GM12878 (cell line): Measurements from ENCODE around the gene COL4A2. TPM values are rescaled to one million over a fixed set of nuclear protein-coding genes. Genes with fewer than 3 reads are reported as not detected.

Experiments
- ATAC-seq: fragments of 200-7000 bp; cut with Tn5 transposase; 3 replicates; pipeline ENCODE4 v1.9.1; 2020; ENCODE audit warnings: mild to moderate bottlenecking, moderate library complexity
- BruUV-seq: library from RNA; stranded (reverse); fragments of 400-500 nt; replicated peaks from 2 replicates; lab custom pipeline; 2021; lab: Mats Ljungman, UMichigan
- CTCF ChIA-PET: fragments of 300-600 bp; sonication (Branson Sonifier 250); formaldehyde crosslinking; extraction: SDS; loops from one replicate; lab custom pipeline; 2021; ENCODE audit warnings: inconsistent platforms; lab: Yijun Ruan, JAX
- POLR2A ChIA-PET: fragments of 350-600 bp; formaldehyde crosslinking; extraction: SDS; loops from one replicate; lab custom pipeline; 2021; ENCODE audit warnings: inconsistent platforms; lab: Charles Lee
- RAD21 ChIA-PET: fragments of 300-600 bp; sonication (Branson Sonifier 250); formaldehyde crosslinking; loops from one replicate; lab custom pipeline; 2023; ENCODE audit warnings: antibody characterized with exemption; ENCODE audit not compliant: unreplicated experiment; lab: Charles Lee
- SMC1A ChIA-PET: fragments of 300-600 bp; sonication (Branson Sonifier 250); formaldehyde crosslinking; loops from one replicate; lab custom pipeline; 2023; ENCODE audit not compliant: unreplicated experiment, uncharacterized antibody; lab: Charles Lee
- DNase-seq: peaks from one replicate; pipeline ENCODE4 v3.0.0-alpha.2; 2011; ENCODE audit warnings: low read depth, low spot score
- FAIRE-seq: peaks from 3 replicates; lab custom pipeline; 2011; peaks lifted over from hg19 to GRCh38; lab: Jason Lieb, UNC
- H2AFZ ChIP-seq: 2 replicates; pipeline ENCODE4 v1.6.0; 2011; ENCODE audit warnings: low read depth, low read length, control low read depth; ENCODE audit not compliant: control insufficient read depth
- H3K27ac ChIP-seq: 2 replicates; pipeline ENCODE4 v1.5.1; 2011; ENCODE audit warnings: control low read depth; ENCODE audit not compliant: control insufficient read depth, insufficient read depth
- H3K27me3 ChIP-seq, 2 experiments: replicated peaks in 1 of 2; 2 replicates each; pipeline versions ENCODE4 v1.6.0 to v1.6.1; 2011; ENCODE audit warnings: low read length in 1 of 2; ENCODE audit not compliant: control insufficient read depth in 2 of 2, insufficient read depth in 2 of 2
- H3K36me3 ChIP-seq, 2 experiments: 2 replicates each; pipeline ENCODE4 v1.5.1; 2011; ENCODE audit warnings: low read length in 1 of 2; ENCODE audit not compliant: control insufficient read depth in 2 of 2, insufficient read depth in 2 of 2
- H3K4me1 ChIP-seq: 2 replicates; pipeline ENCODE4 v1.6.1; 2011; ENCODE audit warnings: mild to moderate bottlenecking, low read length, moderate library complexity, mixed read lengths; ENCODE audit not compliant: control insufficient read depth, insufficient read depth
- H3K4me2 ChIP-seq: 2 replicates; pipeline ENCODE4 v1.6.0; 2011; ENCODE audit warnings: control low read depth; ENCODE audit not compliant: control insufficient read depth, insufficient read depth
- H3K4me3 ChIP-seq: fragments of 200-600 bp; sonication (generic); 2 replicates; pipeline ENCODE4 v1.5.1; 2016
- H3K79me2 ChIP-seq: 2 replicates; pipeline ENCODE4 v1.6.0; 2011; ENCODE audit warnings: low read length; ENCODE audit not compliant: control insufficient read depth, insufficient read depth
- H3K9ac ChIP-seq: 2 replicates; pipeline ENCODE4 v1.8.0; 2011; ENCODE audit warnings: low read length, control low read depth, mixed read lengths; ENCODE audit not compliant: control insufficient read depth, insufficient read depth
- H3K9me3 ChIP-seq: replicated peaks from 3 replicates; pipeline ENCODE4 v1.5.1; 2011; ENCODE audit warnings: mild to moderate bottlenecking, low read length; ENCODE audit not compliant: control insufficient read depth, insufficient read depth
- H4K20me1 ChIP-seq: 2 replicates; pipeline ENCODE4 v1.6.0; 2011; ENCODE audit not compliant: control insufficient read depth, insufficient read depth
- EGR1 ChIP-seq, 2 experiments: IDR thresholded peaks; 1 replicate in 1 of 2; 2 replicates in 1 of 2; pipeline ENCODE4 v1.6.1; 2011 to 2012; ENCODE audit warnings: low read depth in 2 of 2, low read length in 2 of 2, borderline replicate concordance in 1 of 2, mild to moderate bottlenecking in 1 of 2, moderate library complexity in 1 of 2
- PAX8 ChIP-seq: fragments of 450-650 bp; IDR thresholded peaks from 2 replicates; pipeline ENCODE4 v1.6.1; 2017; ENCODE audit warnings: mild to moderate bottlenecking, moderate library complexity
- TARDBP ChIP-seq: IDR thresholded peaks from 2 replicates; pipeline ENCODE4 v1.6.1; 2016; ENCODE audit warnings: borderline replicate concordance
- TCF12 ChIP-seq: IDR thresholded peaks from 2 replicates; pipeline ENCODE4 v1.6.1; 2011; ENCODE audit warnings: low read depth, mild to moderate bottlenecking, low read length
- TCF3 ChIP-seq: IDR thresholded peaks from 2 replicates; pipeline ENCODE4 v1.6.1; 2012; ENCODE audit warnings: low read depth, mild to moderate bottlenecking, low read length, borderline replicate concordance; ENCODE audit not compliant: insufficient read depth
- TCF7 ChIP-seq: IDR thresholded peaks from 2 replicates; pipeline ENCODE4 v1.6.1; 2014; ENCODE audit warnings: antibody characterized with exemption, borderline replicate concordance
- ZNF274 ChIP-seq: IDR thresholded peaks from one replicate; pipeline ENCODE4 v1.8.0; 2011; ENCODE audit not compliant: insufficient read length, insufficient read depth
- WGBS: methylation state at CpG from one replicate; pipeline ENCODE4 v1.1.6; 2016; ENCODE audit warnings: low lambda C conversion rate; ENCODE audit not compliant: insufficient replicate concordance, insufficient coverage; ENCODE audit errors: missing lambda C conversion rate; 5-methylcytosine and 5-hydroxymethylcytosine counted together
- in situ Hi-C: fragments of 300-500 bp; cut with MboI; formaldehyde crosslinking; loops from 9 replicates; pipeline ENCODE4 v1.14.3; 2018; ENCODE audit warnings: mixed read lengths
- intact Hi-C: fragments of 100-400 bp; cut with micrococcal nuclease; formaldehyde crosslinking; loops from one replicate; pipeline ENCODE4 v1.14.2; 2022; ENCODE audit not compliant: unreplicated experiment
- polyA plus RNA-seq, 11 experiments: library from polyadenylated mRNA; depleted of rRNA in 4 of 11; unstranded in 6 of 11; stranded (reverse) in 5 of 11; fragments of >200 nt; fragmentation: Nextera tagmentation in 4 of 11; fragmentation: Illumina TruSeq in 1 of 11; extraction: Ambion mirVana in 4 of 11; extraction: Trizol in 1 of 11; gene quantifications; 1 replicate in 1 of 11; 2 replicates in 10 of 11; pipeline versions ENCODE4 v1.2.1 to v1.2.3, GENCODE V29; 2011 to 2016; ENCODE audit warnings: inconsistent platforms in 2 of 11, missing spikeins in 2 of 11, low read depth in 1 of 11
- total RNA-seq, 4 experiments: library from RNA; depleted of rRNA in 3 of 4; stranded (reverse); fragments of >200 nt in 3 of 4; fragmentation: Illumina TruSeq in 1 of 4; extraction: Trizol in 1 of 4; gene quantifications; 2 replicates each; pipeline versions ENCODE4 v1.2.1 to v1.2.3, GENCODE V29; 2013 to 2021
- TF ChIP-seq, protein P1 (sequence below): IDR thresholded peaks from 2 replicates; pipeline ENCODE4 v1.6.1; 2012; ENCODE audit warnings: improper control_type of control experiment, low read depth, low read length; ENCODE audit not compliant: insufficient replicate concordance
- TF ChIP-seq, protein P2 (sequence below): fragments of 450-650 bp; IDR thresholded peaks from 2 replicates; pipeline ENCODE4 v1.6.1; 2017; ENCODE audit warnings: mild to moderate bottlenecking, moderate library complexity
- TF ChIP-seq, protein P3 (sequence below): fragments of 450-650 bp; IDR thresholded peaks from 2 replicates; pipeline ENCODE4 v1.6.1; 2016; ENCODE audit warnings: mild to moderate bottlenecking, moderate library complexity, borderline replicate concordance

Gene COL4A2
- total and polyA plus RNA-seq, 10 of the 15 experiments (the other 5 are each of a cell fraction or from before 2014, with no cell fraction given): 0.16 to 1.6 (median 0.62) TPM; not detected in 3

DNA sequence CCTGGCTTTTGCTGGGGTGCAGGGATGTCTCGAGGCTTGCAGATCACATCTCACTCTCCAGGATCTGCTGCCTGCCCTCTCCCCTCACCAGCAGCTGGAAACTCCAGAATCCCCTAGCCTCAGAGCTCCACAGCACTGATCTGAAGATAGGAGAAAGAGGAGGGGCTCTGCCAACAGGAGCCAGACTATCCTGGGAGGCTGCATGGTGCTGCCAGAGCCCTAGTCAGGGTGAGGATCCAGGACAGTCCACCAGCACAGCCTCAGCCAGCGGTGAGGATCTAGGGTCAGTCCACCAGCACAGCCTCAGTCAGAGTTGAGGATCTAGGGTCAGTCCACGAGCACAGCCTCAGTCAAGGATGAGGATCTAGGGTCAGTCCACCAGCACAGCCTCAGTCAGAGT is 189.2 kb downstream of the COL4A2 start:
- FAIRE-seq (no peak), DNase-seq (no peak), ATAC-seq (no peak)
- BruUV-seq: no TSS peak
- H3K36me3 ChIP-seq: no peaks in the 10 kb centered on the region
- no peak overlapping the region for H3K27ac ChIP-seq
- intact Hi-C loops: no loop called here
- no peak overlapping the region for H2AFZ ChIP-seq
- H3K4me1 ChIP-seq: no peaks in the 10 kb centered on the region
- in situ Hi-C loops: no loop called here
- no peaks in the 10 kb centered on the region for H3K27me3 ChIP-seq
- peaks cover 2% of the 10 kb centered on the region; the same call in 1 of the 3 replicates for H3K9me3 ChIP-seq
- SMC1A ChIA-PET: no interaction called here
- H3K9ac ChIP-seq: no peak overlapping the region
- H3K4me3 ChIP-seq: no peak overlapping the region
- CTCF ChIA-PET: no interaction called here
- RAD21 ChIA-PET: no interaction called here
- no peaks in the 10 kb centered on the region for H4K20me1 ChIP-seq
- POLR2A ChIA-PET: no interaction called here
- WGBS: 17% methylated on average over 3 of the region's 3 CpGs
- no peaks in the 10 kb centered on the region for H3K79me2 ChIP-seq
- no peak overlapping the region for H3K4me2 ChIP-seq
- TF ChIP-seq TARDBP (no peak), PAX8 (no peak), TCF7 (no peak), TCF3 (no peak), TCF12 (no peak), ZNF274 (no peak), EGR1 (IDR thresholded peaks at IDR 0.05; ENCODE audit: borderline replicate concordance in 1 of 2, low read depth in 2 of 2, low read length in 2 of 2) (no peak)
- TF ChIP-seq, protein P1, sequence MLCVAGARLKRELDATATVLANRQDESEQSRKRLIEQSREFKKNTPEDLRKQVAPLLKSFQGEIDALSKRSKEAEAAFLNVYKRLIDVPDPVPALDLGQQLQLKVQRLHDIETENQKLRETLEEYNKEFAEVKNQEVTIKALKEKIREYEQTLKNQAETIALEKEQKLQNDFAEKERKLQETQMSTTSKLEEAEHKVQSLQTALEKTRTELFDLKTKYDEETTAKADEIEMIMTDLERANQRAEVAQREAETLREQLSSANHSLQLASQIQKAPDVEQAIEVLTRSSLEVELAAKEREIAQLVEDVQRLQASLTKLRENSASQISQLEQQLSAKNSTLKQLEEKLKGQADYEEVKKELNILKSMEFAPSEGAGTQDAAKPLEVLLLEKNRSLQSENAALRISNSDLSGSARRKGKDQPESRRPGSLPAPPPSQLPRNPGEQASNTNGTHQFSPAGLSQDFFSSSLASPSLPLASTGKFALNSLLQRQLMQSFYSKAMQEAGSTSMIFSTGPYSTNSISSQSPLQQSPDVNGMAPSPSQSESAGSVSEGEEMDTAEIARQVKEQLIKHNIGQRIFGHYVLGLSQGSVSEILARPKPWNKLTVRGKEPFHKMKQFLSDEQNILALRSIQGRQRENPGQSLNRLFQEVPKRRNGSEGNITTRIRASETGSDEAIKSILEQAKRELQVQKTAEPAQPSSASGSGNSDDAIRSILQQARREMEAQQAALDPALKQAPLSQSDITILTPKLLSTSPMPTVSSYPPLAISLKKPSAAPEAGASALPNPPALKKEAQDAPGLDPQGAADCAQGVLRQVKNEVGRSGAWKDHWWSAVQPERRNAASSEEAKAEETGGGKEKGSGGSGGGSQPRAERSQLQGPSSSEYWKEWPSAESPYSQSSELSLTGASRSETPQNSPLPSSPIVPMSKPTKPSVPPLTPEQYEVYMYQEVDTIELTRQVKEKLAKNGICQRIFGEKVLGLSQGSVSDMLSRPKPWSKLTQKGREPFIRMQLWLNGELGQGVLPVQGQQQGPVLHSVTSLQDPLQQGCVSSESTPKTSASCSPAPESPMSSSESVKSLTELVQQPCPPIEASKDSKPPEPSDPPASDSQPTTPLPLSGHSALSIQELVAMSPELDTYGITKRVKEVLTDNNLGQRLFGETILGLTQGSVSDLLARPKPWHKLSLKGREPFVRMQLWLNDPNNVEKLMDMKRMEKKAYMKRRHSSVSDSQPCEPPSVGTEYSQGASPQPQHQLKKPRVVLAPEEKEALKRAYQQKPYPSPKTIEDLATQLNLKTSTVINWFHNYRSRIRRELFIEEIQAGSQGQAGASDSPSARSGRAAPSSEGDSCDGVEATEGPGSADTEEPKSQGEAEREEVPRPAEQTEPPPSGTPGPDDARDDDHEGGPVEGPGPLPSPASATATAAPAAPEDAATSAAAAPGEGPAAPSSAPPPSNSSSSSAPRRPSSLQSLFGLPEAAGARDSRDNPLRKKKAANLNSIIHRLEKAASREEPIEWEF: no peak
- TF ChIP-seq, protein P2, sequence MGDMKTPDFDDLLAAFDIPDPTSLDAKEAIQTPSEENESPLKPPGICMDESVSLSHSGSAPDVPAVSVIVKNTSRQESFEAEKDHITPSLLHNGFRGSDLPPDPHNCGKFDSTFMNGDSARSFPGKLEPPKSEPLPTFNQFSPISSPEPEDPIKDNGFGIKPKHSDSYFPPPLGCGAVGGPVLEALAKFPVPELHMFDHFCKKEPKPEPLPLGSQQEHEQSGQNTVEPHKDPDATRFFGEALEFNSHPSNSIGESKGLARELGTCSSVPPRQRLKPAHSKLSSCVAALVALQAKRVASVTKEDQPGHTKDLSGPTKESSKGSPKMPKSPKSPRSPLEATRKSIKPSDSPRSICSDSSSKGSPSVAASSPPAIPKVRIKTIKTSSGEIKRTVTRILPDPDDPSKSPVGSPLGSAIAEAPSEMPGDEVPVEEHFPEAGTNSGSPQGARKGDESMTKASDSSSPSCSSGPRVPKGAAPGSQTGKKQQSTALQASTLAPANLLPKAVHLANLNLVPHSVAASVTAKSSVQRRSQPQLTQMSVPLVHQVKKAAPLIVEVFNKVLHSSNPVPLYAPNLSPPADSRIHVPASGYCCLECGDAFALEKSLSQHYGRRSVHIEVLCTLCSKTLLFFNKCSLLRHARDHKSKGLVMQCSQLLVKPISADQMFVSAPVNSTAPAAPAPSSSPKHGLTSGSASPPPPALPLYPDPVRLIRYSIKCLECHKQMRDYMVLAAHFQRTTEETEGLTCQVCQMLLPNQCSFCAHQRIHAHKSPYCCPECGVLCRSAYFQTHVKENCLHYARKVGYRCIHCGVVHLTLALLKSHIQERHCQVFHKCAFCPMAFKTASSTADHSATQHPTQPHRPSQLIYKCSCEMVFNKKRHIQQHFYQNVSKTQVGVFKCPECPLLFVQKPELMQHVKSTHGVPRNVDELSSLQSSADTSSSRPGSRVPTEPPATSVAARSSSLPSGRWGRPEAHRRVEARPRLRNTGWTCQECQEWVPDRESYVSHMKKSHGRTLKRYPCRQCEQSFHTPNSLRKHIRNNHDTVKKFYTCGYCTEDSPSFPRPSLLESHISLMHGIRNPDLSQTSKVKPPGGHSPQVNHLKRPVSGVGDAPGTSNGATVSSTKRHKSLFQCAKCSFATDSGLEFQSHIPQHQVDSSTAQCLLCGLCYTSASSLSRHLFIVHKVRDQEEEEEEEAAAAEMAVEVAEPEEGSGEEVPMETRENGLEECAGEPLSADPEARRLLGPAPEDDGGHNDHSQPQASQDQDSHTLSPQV: no peak
- TF ChIP-seq, protein P3, sequence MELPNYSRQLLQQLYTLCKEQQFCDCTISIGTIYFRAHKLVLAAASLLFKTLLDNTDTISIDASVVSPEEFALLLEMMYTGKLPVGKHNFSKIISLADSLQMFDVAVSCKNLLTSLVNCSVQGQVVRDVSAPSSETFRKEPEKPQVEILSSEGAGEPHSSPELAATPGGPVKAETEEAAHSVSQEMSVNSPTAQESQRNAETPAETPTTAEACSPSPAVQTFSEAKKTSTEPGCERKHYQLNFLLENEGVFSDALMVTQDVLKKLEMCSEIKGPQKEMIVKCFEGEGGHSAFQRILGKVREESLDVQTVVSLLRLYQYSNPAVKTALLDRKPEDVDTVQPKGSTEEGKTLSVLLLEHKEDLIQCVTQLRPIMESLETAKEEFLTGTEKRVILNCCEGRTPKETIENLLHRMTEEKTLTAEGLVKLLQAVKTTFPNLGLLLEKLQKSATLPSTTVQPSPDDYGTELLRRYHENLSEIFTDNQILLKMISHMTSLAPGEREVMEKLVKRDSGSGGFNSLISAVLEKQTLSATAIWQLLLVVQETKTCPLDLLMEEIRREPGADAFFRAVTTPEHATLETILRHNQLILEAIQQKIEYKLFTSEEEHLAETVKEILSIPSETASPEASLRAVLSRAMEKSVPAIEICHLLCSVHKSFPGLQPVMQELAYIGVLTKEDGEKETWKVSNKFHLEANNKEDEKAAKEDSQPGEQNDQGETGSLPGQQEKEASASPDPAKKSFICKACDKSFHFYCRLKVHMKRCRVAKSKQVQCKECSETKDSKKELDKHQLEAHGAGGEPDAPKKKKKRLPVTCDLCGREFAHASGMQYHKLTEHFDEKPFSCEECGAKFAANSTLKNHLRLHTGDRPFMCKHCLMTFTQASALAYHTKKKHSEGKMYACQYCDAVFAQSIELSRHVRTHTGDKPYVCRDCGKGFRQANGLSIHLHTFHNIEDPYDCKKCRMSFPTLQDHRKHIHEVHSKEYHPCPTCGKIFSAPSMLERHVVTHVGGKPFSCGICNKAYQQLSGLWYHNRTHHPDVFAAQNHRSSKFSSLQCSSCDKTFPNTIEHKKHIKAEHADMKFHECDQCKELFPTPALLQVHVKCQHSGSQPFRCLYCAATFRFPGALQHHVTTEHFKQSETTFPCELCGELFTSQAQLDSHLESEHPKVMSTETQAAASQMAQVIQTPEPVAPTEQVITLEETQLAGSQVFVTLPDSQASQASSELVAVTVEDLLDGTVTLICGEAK: no peak
